ENCODE measurements around the gene CEP164. TPM values are rescaled to one million over a fixed set of nuclear protein-coding genes. Genes with fewer than 3 reads are reported as not detected.

Gene CEP164
- total and polyA plus RNA-seq, 3 donors from 2014 or later, result 83.3 to 157 (median 111) TPM

- Histone ChIP-seq H3K27ac (no peak overlapping the region), H3K36me3 (ENCODE audit: low read depth, missing control alignments) (no peaks in the 10 kb centered on the region), H3K4me1 (no peaks in the 10 kb centered on the region), H3K9me3 (no peaks in the 10 kb centered on the region), H3K4me3 (no peak overlapping the region), H3K27me3 (no peaks in the 10 kb centered on the region)
- WGBS, 2 donors, result 63 to 82% methylated on average over 8 of the region's 8 CpGs
- no peak for DNase-seq
- intact Hi-C loops (cut with DNase I; ENCODE audit: low total_unique reads), result loop anchor here (5.0 kb wide), 1 partner anchor 373 kb away; no protein-coding TSS in a partner anchor
- no peak for TF ChIP-seq CTCF (IDR thresholded peaks at IDR 0.05)
- no peak for TF ChIP-seq POLR2A (IDR thresholded peaks at IDR 0.05)
Observed at GRCh38 chr11:117444256-117444655, 116.6 kb downstream of the CEP164 start.

- 67 to 71% methylated on average over 13 to 17 of the region's 17 CpGs for WGBS, 2 donors
- intact Hi-C loops (cut with DNase I; ENCODE audit: low total_unique reads), result loop anchor here (5.0 kb wide), 1 partner anchor 372 kb away; no protein-coding TSS in a partner anchor
- Histone ChIP-seq H3K4me3 (no peak overlapping the region), H3K27ac (no peak overlapping the region), H3K9me3 (no peaks in the 10 kb centered on the region), H3K4me1 (no peaks in the 10 kb centered on the region), H3K27me3 (no peaks in the 10 kb centered on the region), H3K36me3 (ENCODE audit: low read depth, missing control alignments) (no peaks in the 10 kb centered on the region)
- no peak for TF ChIP-seq CTCF (IDR thresholded peaks at IDR 0.05)
- no peak for TF ChIP-seq POLR2A (IDR thresholded peaks at IDR 0.05)
- no peak for DNase-seq
Observed at GRCh38 chr11:117444711-117445658, 117.3 kb downstream of the CEP164 start.

- TF ChIP-seq POLR2A (IDR thresholded peaks at IDR 0.05), result no peak
- TF ChIP-seq CTCF (IDR thresholded peaks at IDR 0.05), result no peak
- WGBS, 2 donors, result 92 to 95% methylated on average over 9 of the region's 9 CpGs
- DNase-seq, result no peak
- intact Hi-C loops (cut with DNase I; ENCODE audit: low total_unique reads), result no loop called here
- Histone ChIP-seq H3K27ac (no peak overlapping the region), H3K4me3 (no peak overlapping the region), H3K9me3 (no peaks in the 10 kb centered on the region), H3K27me3 (no peaks in the 10 kb centered on the region), H3K4me1 (no peaks in the 10 kb centered on the region), H3K36me3 (ENCODE audit: low read depth, missing control alignments) (no peaks in the 10 kb centered on the region)
Observed at GRCh38 chr11:117449111-117449693, 121.5 kb downstream of the CEP164 start.

GRCh38 chr11:117453886-117454563, 126.4 kb downstream of the CEP164 start:
- Histone ChIP-seq H3K9me3 (no peaks in the 10 kb centered on the region), H3K27ac (no peak overlapping the region), H3K27me3 (no peaks in the 10 kb centered on the region), H3K4me3 (no peak overlapping the region), H3K36me3 (ENCODE audit: low read depth, missing control alignments) (no peaks in the 10 kb centered on the region), H3K4me1 (no peaks in the 10 kb centered on the region)
- intact Hi-C loops (cut with DNase I; ENCODE audit: low total_unique reads), result no loop called here
- no peak for DNase-seq
- WGBS, 2 donors, result 90 to 94% methylated on average over 6 of the region's 6 CpGs
- no peak for TF ChIP-seq CTCF (IDR thresholded peaks at IDR 0.05)
- TF ChIP-seq POLR2A (IDR thresholded peaks at IDR 0.05), result no peak
